KG1 (cell line): Measurements from ENCODE around the gene PIK3CA.
"Not testable (repeated sequence)": the region's sequence is repeated elsewhere in the genome, so short reads cannot be mapped to it uniquely, and the experiment has no call there.

Source experiments
- DNase-seq: peaks from one replicate; lab custom pipeline; 2025; lab: John Stamatoyannopoulos, UW

PIK3CA gene

DNA sequence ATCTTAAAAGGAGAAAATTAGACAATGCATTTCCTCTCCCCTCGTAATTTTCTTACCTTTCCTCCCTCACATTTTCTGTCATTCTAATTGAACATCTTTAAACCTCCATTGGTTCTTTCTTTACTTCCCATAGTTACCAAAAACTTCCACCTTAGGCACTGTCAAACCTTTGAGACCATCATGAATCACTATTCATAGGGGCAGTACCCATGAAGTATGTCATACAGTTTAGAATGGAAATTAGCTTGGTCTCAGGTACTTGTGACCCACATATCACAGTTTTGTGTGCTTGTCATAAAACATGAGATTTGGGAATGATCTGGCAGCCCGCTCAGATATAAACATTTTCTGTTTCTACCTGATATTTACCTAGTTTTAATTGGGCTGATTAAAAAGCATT, 52.6 kb downstream of the PIK3CA start:
- no peak for DNase-seq

DNA sequence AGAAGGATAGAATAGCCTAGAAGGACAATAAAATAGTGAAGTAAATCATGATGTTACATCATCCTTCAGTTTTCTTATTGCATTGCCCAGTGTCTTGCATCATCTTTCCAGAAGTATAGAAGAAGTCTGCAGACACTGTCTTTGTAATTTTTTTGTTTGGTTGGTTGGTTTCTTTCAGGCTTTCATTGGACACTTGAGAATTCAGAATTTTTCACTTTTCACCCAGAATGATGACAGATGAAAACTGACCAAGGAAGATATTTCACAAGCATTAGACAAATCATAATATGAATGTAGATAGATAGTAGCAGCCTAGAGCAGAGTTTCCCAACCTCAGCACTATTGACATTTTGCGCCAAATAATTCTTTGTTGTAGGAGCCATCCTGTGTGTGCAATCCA, 67.4 kb downstream of the PIK3CA start:
- DNase-seq: not testable (repeated sequence)

DNA sequence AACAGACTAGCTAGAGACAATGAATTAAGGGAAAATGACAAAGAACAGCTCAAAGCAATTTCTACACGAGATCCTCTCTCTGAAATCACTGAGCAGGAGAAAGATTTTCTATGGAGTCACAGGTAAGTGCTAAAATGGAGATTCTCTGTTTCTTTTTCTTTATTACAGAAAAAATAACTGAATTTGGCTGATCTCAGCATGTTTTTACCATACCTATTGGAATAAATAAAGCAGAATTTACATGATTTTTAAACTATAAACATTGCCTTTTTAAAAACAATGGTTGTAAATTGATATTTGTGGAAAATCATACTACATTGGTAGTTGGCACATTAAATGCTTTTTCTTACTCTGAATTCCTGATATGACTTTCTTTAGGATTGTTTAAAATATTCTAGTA, 70.1 kb downstream of the PIK3CA start:
- not testable (repeated sequence) for DNase-seq

DNA sequence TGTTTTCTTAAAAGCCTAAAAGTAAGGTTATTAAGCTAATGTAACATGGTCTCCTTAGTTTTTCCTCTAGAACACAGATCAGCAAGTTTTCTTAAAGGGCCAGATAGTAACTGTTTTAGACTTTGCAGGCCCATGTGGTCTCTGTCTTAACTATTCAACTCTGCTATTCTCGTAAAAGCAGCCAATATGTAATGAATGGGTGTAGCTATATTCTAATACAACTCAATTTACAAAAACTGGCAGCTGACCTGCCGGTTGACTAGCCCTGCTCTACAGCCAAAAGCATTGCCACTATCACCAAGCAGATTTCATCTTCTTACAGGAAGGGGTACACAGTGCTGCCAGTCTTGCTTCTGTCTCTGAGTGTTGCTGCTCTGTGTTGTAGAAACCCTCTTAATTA, 75.4 kb downstream of the PIK3CA start:
- no peak for DNase-seq

DNA sequence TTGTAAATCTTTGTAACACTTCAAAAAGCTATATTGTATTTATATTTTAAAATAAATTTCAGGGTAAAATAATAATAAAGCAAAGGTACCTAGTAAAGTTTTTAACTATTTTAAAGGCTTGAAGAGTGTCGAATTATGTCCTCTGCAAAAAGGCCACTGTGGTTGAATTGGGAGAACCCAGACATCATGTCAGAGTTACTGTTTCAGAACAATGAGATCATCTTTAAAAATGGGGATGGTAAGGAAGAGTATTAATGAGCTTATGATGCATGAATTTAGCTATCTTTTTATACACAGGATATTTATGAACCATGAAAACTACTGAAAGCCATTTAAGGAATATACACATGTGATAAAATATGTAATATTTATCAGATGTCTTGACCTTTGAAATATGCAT, 76.4 kb downstream of the PIK3CA start:
- no peak for DNase-seq

DNA sequence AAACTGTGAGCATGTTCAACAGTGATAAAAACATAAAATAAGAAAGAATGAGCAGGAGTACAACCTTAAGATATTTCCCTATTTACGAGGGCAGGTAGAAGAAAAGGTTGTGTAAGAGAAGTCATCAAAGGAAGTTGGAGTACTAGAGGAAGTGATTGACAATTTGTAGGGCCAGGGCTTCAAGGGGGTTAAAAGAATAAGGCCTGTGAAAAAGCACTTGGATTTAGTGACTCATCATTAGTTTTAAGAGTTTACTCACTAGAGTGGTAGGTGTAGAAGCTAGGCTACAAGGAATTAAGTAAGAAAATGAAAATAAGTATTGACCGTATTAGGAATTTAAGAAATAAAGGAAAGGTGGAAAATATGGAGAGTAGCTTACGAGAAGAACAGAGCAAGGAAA, 79.2 kb downstream of the PIK3CA start:
- DNase-seq: no peak

DNA sequence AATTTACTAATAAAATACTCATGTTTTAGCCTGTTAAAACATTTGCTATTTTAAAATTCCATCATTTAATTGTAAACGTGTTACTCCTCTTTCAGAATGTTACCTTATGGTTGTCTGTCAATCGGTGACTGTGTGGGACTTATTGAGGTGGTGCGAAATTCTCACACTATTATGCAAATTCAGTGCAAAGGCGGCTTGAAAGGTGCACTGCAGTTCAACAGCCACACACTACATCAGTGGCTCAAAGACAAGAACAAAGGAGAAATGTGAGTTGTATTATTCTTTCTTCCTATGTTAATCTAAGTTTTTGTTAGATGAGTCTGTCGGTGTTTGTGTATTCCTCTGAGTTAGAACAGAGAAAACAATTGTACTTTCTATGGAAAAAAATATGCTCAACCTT, 81.0 kb downstream of the PIK3CA start:
- no peak for DNase-seq

DNA sequence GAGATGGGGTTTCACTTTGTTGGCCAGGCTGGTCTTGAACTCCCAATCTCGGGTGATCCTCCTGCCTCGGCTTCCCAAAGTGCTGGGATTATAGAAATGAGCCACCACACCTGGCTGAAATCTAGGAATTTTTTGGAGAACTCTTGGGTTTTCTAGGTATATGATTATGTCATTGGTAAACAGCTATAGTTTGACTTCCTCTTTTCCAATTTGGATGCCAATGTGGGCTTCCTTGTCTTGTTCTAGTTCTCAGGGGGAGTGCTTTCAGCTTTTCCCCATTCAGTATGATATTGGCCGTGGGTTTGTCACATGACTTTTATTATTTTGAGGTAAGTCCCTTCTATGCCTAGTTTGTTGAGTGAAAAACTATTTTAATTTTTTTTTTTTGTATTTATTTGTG, 84.9 kb downstream of the PIK3CA start:
- no peak for DNase-seq

DNA sequence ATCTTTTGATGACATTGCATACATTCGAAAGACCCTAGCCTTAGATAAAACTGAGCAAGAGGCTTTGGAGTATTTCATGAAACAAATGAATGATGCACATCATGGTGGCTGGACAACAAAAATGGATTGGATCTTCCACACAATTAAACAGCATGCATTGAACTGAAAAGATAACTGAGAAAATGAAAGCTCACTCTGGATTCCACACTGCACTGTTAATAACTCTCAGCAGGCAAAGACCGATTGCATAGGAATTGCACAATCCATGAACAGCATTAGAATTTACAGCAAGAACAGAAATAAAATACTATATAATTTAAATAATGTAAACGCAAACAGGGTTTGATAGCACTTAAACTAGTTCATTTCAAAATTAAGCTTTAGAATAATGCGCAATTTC, 86.0 kb downstream of the PIK3CA start:
- no peak for DNase-seq

DNA sequence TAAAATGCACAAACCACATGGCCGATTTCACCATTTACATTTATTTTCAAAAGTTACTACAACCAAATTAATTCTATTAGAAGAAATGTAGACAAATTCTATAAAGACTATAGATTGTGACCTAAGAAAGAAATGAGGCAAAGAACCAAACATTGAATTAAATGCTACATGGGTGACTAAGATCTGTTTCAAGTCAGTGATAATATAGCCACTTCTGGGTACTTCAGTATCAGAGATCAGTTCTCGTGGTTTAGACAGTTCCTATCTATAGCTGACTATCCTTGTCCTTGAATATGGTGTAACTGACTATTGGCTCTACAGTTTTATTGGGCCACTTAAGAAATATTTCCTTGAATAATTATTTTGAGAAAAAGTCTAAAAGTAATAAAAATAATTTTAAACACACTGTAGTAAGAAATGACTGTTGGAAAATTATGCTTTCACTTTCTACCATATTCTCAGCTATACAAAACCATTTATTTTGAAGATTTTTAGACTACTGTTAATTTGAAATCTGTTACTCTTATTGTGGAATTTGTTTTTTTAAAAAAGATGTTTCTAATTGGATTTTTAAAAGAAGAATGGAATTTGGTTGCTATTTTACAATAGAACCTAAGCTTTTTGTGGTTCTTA, 88.6 kb downstream of the PIK3CA start:
- DNase-seq: no peak

DNA sequence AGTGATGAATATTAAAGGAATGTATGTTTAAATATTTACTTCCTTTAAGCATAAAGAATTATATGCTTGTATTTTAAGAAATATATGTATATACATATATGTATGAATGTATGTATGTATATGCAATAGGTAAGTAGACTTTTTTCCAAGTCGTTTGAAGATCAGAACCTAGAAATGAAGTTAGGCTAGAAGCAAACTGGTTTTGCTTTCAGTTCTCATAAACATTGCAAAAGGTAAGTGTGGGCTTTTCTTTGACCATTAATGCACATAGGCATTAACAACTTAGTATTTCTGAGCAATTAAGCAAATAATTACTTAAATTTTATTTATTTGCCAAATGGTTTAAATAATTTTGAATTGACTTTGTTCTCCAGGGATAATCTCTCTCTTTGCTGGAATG, 92.1 kb downstream of the PIK3CA start:
- DNase-seq: not testable (repeated sequence)

DNA sequence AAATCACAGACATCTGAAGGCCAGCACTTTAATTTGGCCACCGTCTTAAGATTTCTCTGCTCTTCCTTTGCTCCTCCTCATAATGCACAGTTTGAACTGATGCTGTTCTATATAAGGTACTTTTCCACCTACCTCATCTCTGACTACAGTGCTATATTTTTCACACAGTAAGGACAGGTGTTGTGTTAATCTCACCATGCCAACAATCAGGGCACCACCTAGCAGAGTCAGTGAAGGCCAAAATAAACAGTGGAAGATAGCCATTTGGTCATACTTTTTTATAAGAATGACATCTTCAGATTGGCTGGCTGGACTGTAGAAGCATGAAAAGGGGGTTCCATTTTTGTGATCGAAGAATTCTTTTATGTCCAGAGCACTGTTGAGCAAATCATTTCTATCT, 94.7 kb downstream of the PIK3CA start:
- DNase-seq: not testable (repeated sequence)

DNA sequence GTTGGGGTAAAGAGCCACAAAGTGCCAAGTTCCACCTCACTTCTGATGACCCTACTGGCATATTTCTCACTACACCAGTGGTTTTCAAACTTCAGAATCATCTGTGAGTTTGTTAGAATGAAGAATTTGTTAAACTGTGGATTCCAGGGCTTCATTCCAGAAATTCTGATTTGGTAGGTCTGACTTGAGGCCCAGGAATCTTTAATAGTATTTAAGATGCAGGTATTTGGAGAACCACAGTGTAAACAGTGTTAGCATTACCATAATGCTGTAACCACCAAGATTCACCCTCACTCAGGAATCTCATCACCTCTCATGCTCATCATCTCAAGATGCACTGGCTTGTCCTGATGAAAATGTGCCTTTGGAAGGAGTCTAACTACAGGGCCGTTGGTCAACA, 96.7 kb downstream of the PIK3CA start:
- no peak for DNase-seq

DNA sequence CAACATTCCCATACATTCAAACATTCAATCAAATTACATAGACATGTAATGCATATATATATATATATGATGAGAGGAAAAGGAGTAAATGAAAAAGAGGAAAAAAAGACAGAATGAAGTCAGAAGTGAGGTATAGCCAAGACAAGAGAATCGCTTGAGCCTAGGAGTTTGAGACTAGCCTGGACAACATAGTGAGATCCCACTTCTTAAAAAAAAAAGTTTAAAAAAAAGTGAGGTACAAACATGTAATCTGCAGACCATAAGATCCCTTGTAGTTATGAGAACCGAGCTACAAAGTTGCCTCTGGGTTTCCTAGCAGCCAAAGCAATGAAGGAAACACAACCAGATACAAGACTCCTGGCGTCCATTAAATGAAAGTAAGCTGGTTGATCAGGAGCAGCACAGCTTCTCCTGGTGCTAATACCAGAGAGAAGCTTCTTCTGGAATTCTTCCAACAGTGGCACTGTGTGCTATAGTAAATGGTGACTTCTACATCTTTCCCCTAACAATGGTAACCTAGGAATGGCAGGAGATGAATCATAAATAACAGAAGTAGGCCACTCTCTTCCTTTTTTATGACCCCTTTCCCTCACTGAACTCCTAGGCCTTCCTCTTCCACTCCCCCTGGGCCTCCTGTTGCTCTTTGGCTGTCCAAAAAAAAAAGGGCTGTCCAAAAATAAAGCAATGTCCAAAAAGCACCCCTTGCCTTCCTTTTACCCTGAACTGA, 99.3 kb downstream of the PIK3CA start:
- DNase-seq: no peak

DNA sequence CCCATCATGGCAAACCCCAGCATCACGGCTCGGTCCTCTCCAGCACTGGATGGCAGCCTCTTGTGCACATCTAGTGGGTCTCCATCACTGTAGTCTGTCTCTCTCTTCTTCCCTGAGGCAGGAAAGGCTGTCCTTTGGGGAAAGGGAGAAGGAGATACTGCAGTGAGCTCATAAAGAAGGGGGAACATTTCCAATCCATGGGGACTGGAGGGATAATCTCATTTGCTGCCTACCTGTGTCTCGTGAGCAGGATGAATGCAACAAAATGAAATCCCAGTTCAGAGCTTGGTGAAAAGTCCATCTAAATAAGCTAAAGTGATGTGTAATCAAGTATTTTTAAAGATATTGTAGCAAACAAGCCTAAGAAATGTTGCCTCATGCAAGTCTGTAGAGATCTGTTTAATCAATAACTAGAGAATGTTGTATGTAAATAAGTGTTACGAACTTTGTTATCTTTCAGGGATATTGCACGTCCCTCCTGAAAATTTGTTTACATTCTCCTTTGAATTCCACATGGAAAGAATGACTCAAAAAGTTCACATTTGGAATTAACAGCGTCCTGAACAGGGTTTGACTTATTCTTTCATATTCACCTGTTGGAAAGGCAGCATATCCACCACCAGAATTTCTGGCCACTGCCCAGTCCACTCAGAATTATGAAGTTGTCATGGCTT, 102.8 kb downstream of the PIK3CA start, which contains the start of gene KCNMB3:
TSS of gene KCNMB3 (minus strand) at position 312 of the 674 bp plus-strand sequence. CDS start at position 188, 124 bp downstream.
- no peak for DNase-seq

DNA sequence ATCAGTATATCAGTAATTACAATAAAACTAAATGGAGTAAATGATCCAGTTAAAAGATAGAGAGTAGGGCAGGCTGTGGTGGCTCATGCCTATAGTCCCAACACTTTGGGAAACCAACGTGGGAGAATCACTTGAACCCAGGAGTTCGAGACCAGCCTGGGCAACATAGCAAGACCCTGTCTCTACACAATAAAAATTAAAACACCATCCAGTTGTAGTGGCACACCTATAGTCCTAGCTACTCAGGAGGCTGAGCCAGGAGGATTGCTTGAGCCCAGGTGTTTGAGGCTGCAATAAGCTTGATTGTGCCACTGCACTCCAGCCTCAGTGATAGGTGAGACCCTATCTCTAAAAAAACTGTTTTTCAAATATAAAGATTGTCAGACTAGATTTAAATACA, 108.7 kb downstream of the PIK3CA start:
- DNase-seq: no peak

DNA sequence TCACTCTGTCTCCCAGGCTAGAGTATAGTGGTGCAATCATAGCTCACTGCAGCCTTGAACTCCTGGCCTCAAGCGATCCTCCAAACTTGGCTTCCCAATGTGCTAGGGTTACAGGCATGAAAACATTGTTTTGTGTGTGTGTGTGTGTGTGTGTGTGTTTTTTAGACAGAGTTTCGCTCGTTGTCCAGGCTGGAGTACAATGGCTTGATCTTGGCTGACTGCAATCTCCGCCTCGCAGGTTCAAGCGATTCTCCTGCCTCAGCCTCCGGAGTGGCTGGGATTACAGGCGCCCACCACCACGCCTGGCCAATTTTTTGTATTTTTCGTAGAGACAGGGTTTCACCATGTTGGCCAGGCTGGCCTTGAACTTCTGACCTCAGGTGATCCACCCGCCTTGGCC, 109.6 kb downstream of the PIK3CA start:
- not testable (repeated sequence) for DNase-seq

DNA sequence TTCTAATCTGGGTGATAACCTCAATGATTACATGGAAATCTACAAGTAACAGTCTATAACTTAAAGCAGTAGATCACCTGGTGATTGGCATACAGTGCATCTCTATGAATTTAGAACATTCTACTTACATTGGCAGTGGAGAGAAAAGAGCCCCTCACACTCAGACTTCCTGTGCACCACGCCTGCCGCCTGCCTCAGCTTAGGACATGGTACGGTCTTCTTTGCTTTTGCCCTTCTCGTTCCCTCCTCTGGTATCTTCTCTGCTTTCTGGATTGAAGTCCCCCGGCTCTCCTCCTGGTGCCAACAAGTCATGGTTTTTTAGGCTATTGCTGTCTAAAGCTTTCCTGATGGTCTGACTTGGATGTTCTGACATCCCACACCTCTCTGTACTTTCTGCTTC, 110.7 kb downstream of the PIK3CA start:
- DNase-seq: no peak

DNA sequence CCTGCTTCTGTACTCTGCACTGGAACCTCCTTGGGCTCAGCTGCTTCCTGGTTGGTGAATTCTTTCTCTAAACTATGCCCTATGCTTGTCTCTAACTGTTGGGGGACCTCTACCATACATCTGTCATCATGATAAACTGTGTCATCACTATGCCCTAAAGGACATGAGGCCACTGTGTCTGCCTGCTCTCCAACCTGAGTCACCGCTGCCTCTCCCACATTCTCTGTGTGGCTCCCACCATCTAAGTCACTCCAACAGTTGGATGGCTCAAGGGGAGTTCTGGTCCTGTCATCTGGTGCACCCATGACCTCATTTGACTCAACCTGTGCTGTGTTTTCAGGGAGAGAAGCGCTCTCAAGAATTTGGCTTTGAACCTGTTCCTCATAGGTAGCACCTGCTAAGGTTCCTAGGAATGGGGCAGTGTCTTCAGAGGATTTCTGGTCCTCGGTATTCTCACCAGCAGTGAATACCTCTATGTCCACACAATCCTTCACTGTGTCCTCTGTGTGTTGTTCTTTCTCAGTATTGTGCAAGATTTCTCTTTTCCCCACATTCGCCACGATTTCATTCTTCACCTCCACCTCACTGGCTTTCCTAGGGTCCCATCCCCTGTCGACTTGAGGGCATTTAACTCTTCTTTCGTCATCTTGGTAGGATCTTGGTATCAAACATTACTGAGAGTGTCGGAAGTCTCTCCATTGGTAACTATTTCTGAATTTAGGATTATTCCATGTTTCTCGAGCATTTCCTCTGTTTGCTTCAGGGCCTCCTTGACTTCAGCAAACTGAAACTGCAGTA, 112.0 kb downstream of the PIK3CA start:
- DNase-seq: not testable (repeated sequence)

DNA sequence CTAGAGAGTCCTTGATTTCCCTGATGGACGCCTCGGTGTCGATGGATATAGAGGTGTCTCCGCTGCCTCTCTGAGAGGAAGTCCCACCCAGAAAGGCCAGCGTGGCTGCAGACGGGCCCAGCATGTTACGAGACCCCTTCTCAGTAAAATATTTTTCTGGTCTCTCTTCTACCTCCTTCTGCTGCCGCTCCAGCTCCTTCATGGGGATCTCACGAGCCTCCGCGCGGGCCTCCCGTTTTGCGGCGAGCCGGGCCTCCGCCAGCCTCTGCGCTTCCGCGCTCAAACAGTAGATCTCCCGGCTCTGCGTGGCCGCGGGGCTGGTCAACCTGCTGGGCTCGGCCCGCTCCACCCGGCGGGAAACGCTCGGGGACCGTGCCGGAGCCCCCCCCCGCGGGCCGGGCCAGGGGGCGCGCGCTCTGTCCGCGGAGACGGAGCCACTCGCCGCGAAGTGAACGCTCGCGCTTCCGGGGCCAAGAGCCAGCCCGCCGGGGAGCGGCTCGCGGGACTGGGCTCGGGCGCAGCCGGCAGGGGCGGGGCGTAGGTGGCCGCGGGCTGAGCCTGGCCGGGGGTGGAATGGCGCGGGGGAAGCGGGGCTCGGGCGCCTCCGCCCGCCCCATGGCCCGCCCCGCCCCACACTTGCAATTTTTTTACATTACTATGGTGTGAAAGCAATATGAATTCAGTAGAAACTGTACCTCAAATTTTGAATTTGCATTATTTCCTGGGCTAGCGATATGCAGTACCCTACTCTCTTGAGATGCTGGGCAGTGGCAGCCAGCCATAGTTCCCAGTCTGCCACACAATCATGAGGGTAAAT, 113.0 kb downstream of the PIK3CA start:
- no peak for DNase-seq

DNA sequence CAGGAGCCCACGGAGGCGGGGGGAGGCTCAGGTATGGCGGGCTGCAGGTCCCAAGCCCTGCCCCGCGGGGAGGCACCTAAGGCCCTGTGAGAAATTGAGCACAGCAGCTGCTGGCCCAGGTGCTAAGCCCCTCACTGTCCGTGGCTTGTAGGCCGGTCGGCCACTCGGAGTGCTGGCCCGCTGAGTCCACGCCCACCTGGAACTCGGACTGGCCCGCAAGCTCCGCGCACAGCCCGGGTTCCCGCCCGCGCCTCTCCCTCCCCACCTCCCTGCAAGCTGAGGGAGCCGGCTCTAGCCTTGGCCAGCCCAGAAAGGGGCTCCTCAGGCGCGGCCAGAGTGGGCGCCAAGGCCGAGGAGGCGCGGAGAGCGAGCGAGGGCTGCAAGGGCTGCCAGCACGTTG, 115.0 kb downstream of the PIK3CA start:
- DNase-seq: no peak

DNA sequence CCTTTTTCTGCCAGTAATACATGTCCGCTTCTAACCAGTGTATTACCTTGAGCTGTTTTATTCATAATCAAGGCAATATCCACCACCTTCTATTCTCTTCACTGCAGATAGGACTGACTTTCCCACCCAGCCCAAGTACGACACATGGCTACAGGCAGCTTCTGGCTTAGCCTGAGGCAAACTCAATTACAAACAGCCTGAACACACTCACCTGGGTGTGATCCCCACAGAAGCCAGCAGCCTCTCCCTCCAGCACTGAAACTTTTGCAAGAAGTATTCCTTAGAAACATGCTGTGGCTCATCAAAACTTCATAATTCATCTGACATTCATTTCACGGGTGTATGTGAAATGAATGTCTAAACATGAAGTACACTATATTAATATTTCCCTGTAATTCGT, 116.3 kb downstream of the PIK3CA start:
- DNase-seq: no peak
